Left lung (tissue), 10 donors: Measurements from ENCODE around the gene TIAM2. TPM values are rescaled to one million over a fixed set of nuclear protein-coding genes. Genes with fewer than 3 reads are reported as not detected.

Experiments used
- ATAC-seq: fragments of 200-7000 bp; cut with Tn5 transposase; one replicate; pipeline ENCODE4 v1.9.1; 2020; ENCODE audit warnings: moderate library complexity
- DNase-seq, 4 donors: peaks; one replicate each; pipeline ENCODE4 v3.0.0-alpha.2; 2013 to 2020
- H3K27ac ChIP-seq, 2 donors: fragments of 200-600 bp; sonication (generic) in 1 of 2; one replicate each; pipeline versions ENCODE4 v1.5.0 to v1.8.0; 2020 to 2021
- H3K27me3 ChIP-seq, 2 donors: fragments of 200-600 bp; sonication (generic) in 1 of 2; one replicate each; pipeline versions ENCODE4 v1.5.0 to v1.8.0; 2020 to 2021
- H3K36me3 ChIP-seq, 2 donors: fragments of 200-600 bp; sonication (generic) in 1 of 2; one replicate each; pipeline versions ENCODE4 v1.5.0 to v1.8.0; 2020 to 2021
- H3K4me1 ChIP-seq, 2 donors: fragments of 200-600 bp; one replicate each; pipeline ENCODE4 v1.8.0; 2021
- H3K4me3 ChIP-seq, 2 donors: fragments of 200-600 bp; sonication (generic) in 1 of 2; one replicate each; pipeline versions ENCODE4 v1.5.0 to v1.8.0; 2020 to 2021; ENCODE audit warnings: mild to moderate bottlenecking in 1 of 2
- H3K9me3 ChIP-seq, 2 donors: fragments of 200-600 bp; sonication (generic) in 1 of 2; one replicate each; pipeline versions ENCODE4 v1.5.0 to v1.8.0; 2020 to 2021
- intact Hi-C, 2 donors: fragments of 100-400 bp; cut with DNase I; formaldehyde crosslinking; loops; one replicate each; pipeline versions ENCODE4 v1.11.2 to v1.14.2; 2022
- polyA plus RNA-seq, 6 donors: library from polyadenylated mRNA; unstranded; fragments of 120-200 nt; gene quantifications; one replicate each; pipeline ENCODE4 v1.2.1, GENCODE V29; 2013; ENCODE audit not compliant: insufficient read length in 6 of 6
- total RNA-seq, 2 donors: library from RNA; stranded (reverse); fragmentation: NEBNext Ultra II Directional; extraction: Animal tissue kit (Norgen Biotek cat#: 25700); gene quantifications; one replicate each; pipeline ENCODE4 v1.2.1, GENCODE V29; 2021
- TF ChIP-seq, protein P1 (sequence below), 2 donors: fragments of 200-600 bp; sonication (generic) in 1 of 2; IDR thresholded peaks; one replicate each; pipeline versions ENCODE4 v1.5.0 to v1.8.0; 2021; ENCODE audit warnings: antibody characterized with exemption in 2 of 2
- donor health status: DM: no; HTN: yes; CAD: no.
- donor health status: DM: no; HTN: no; CAD: no.

Gene TIAM2
- total and polyA plus RNA-seq, 8 donors, result 6.9 to 25.0 (median 20.6) TPM

DNA sequence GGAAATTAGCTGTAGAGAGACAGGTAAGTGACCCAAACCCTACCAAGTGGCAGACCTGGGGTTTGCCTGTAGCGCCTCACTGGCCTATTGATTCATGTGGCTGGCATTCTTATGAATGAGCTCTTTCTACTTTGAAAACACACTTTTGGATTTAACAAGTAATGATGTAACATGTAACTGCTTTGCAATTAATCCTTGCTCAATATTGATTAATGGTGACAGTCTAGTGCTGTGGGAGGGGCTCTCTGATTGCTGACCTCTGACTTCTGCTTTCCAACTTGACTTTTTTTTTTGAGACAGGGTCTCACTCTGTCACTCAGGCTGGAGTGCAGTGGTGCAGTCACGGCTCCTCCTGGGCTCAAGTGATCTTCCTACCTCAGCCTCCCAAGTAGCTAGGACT lies 82.7 kb downstream of the TIAM2 start:
- H3K36me3 ChIP-seq, result no peaks in the 10 kb centered on the region
- H3K27ac ChIP-seq, result no peak overlapping the region
- TF ChIP-seq, protein P1, sequence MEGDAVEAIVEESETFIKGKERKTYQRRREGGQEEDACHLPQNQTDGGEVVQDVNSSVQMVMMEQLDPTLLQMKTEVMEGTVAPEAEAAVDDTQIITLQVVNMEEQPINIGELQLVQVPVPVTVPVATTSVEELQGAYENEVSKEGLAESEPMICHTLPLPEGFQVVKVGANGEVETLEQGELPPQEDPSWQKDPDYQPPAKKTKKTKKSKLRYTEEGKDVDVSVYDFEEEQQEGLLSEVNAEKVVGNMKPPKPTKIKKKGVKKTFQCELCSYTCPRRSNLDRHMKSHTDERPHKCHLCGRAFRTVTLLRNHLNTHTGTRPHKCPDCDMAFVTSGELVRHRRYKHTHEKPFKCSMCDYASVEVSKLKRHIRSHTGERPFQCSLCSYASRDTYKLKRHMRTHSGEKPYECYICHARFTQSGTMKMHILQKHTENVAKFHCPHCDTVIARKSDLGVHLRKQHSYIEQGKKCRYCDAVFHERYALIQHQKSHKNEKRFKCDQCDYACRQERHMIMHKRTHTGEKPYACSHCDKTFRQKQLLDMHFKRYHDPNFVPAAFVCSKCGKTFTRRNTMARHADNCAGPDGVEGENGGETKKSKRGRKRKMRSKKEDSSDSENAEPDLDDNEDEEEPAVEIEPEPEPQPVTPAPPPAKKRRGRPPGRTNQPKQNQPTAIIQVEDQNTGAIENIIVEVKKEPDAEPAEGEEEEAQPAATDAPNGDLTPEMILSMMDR (IDR thresholded peaks at IDR 0.05), result no peak
- H3K9me3 ChIP-seq, result no peaks in the 10 kb centered on the region
- intact Hi-C loops, result no loop called here
- ATAC-seq (no peak), DNase-seq (no peak)
- no peaks in the 10 kb centered on the region for H3K4me1 ChIP-seq
- no peak overlapping the region for H3K4me3 ChIP-seq
- H3K27me3 ChIP-seq, result no peaks in the 10 kb centered on the region

- Histone ChIP-seq H3K27me3 (no peaks in the 10 kb centered on the region), H3K4me1 (no peaks in the 10 kb centered on the region), H3K36me3 (no peaks in the 10 kb centered on the region), H3K27ac (no peak overlapping the region), H3K4me3 (no peak overlapping the region), H3K9me3 (no peaks in the 10 kb centered on the region)
- ATAC-seq (no peak), DNase-seq (no peak)
- TF ChIP-seq, protein P1 (IDR thresholded peaks at IDR 0.05), result no peak
- intact Hi-C loops, result no loop called here
Measured at GRCh38 chr6:155078331-155078745, 83.2 kb downstream of the TIAM2 start.

DNA sequence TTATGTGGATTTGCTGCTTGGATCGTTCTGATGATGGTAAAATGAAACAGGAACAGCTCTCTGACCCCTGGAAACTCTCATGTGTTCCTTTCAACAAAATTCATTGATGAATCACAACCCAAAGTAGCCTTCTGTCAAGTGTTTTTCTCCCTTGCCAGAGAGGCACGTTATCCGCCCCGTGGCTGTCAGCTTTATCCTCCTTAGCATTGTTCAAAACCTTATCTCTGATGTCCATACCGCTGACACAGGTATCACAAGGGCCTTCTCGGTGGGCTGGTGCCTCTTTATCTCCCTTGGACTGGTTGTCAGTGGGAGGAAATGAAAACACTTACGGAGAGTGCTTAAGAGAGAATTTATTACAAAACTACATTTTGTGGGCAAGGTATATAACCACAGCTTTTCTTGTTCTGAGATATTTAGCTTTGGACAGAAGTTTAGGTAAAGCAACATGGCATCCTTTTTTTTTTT lies 84.9 kb downstream of the TIAM2 start:
- Histone ChIP-seq H3K9me3 (no peaks in the 10 kb centered on the region), H3K27me3 (no peaks in the 10 kb centered on the region), H3K4me3 (no peak overlapping the region), H3K36me3 (no peaks in the 10 kb centered on the region), H3K4me1 (no peaks in the 10 kb centered on the region), H3K27ac (no peak overlapping the region)
- TF ChIP-seq, protein P1 (IDR thresholded peaks at IDR 0.05), result no peak
- DNase-seq (no peak), ATAC-seq (no peak)
- intact Hi-C loops, result no loop called here

DNA sequence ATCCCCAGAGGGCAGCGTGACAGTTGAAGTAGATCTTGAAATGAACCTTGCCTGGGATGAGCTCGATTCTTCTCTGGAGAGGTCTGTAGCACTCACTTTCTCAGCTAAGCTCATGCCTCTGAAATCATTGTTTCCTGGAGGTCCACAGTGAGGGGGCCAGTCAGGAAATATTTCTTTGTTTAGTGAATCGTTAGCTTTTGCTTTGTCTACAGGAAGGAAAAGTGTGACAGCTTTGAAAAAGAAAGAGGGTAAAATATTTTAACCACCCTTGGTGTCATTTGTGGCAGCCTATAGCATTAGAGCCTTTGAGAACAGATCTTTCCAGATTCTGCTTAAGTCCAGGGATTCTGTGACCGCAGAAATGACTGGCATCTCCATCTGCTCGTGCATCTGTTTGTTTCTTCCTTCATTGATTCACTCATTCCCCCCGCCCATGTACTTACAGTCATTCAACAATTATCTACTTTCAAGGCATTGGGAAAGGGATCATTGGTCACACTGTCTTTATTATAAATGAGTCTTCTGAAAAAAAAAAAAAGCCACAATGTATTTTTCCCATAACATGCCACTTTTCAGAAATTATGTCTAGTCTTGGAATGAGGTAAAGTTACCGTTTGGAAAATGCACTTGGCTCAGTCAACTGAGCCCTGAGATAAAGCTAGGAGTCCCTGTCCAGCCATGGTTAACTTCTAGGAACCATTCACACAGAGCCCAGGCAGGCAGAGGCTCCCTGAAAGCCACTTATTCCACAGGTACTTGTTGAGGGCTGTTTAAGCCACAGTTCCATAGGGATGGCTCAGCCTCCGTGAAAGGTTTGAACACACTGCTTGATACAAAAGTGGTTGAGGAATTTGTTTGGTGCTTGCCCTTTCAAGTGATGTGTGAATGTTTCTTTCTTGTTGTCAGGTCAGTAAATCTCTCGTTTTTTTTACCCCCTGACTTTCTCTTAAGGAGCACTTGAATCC lies 86.0 kb downstream of the TIAM2 start:
- H3K27me3 ChIP-seq, result no peaks in the 10 kb centered on the region
- H3K27ac ChIP-seq, result no peak overlapping the region
- ATAC-seq (no peak), DNase-seq (no peak)
- TF ChIP-seq, protein P1 (IDR thresholded peaks at IDR 0.05), result no peak
- no peak overlapping the region for H3K4me3 ChIP-seq
- intact Hi-C loops, result no loop called here
- H3K4me1 ChIP-seq, result no peaks in the 10 kb centered on the region
- H3K9me3 ChIP-seq, result no peaks in the 10 kb centered on the region
- no peaks in the 10 kb centered on the region for H3K36me3 ChIP-seq

DNA sequence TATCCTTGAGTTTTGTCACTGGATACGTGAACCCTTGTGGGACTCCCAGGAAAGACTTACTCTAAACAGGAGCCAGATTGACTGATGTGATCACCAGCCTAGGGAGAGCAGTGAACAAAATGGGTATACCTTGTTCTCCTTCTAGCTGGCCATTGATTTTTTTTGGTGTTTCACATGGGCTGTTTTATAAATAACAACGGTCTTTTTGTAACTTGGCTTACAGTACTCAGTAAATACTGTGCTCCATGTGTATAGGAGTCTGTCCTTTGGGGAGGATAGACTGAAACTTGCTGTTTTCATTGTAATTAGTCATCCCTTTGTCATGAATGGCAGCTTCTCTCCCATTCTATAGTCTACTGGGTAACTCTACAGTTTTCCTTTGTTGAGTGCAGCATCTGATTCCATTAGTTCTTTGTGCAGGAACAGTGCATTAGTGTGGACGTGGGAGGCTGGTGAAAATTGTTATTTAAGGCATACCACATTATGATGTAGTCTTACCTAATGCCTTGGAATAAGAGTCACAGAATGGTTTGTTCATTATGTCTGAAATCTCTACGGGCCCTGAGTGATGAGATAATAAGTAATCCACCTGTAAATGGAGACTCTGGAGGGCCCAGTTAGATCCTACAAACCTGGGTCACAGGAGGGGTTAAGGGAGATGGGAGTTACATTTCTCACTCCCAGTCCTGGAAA lies 89.5 kb downstream of the TIAM2 start:
- intact Hi-C loops, result no loop called here
- Histone ChIP-seq H3K27ac (no peak overlapping the region), H3K4me1 (no peaks in the 10 kb centered on the region), H3K36me3 (no peaks in the 10 kb centered on the region), H3K9me3 (no peaks in the 10 kb centered on the region), H3K27me3 (no peaks in the 10 kb centered on the region), H3K4me3 (no peak overlapping the region)
- DNase-seq (no peak), ATAC-seq (no peak)
- TF ChIP-seq, protein P1 (IDR thresholded peaks at IDR 0.05), result no peak
